K562 (cell line): ENCODE data around the gene TNF. TPM values are rescaled to one million over a fixed set of nuclear protein-coding genes. Genes with fewer than 3 reads are reported as not detected.
A peak's percentile ranks its signal among the peaks of the same experiment; 100 is the strongest.

Experiments used
- ASH1L ChIP-seq: fragments of 450-650 bp; IDR thresholded peaks from 2 replicates; pipeline ENCODE4 v1.6.1; 2018; ENCODE audit warnings: borderline replicate concordance, mild to moderate bottlenecking, low read depth; ENCODE audit not compliant: partially characterized antibody
- CEBPB ChIP-seq: fragments of 450-650 bp; IDR thresholded peaks from 2 replicates; pipeline ENCODE4 v1.6.1; 2016; ENCODE audit warnings: missing genetic modification characterization, missing compliant biosample characterization
- FOXA3 ChIP-seq, 2 experiments: fragments of 450-650 bp in 1 of 2; sonication (generic) in 1 of 2; formaldehyde crosslinking; IDR thresholded peaks in 1 of 2; conservative IDR thresholded peaks in 1 of 2; 2 replicates each; pipeline versions ENCODE4 v1.4.0 to v1.8.0; 2020 to 2022; ENCODE audit warnings: mild to moderate bottlenecking in 2 of 2, missing genetic modification reagents in 1 of 2
- OTX1 ChIP-seq: fragments of 450-650 bp; formaldehyde crosslinking; IDR thresholded peaks from 2 replicates; pipeline ENCODE4 v1.4.0; 2022; ENCODE audit warnings: mild to moderate bottlenecking
- PHF20 ChIP-seq: fragments of 450-650 bp; IDR thresholded peaks from 2 replicates; pipeline ENCODE4 v1.6.1; 2018; ENCODE audit not compliant: partially characterized antibody
- POU5F1 ChIP-seq: fragments of 150-350 bp; IDR thresholded peaks from 2 replicates; pipeline ENCODE4 v1.6.1; 2014; ENCODE audit warnings: borderline replicate concordance, low read length, low read depth, mild to moderate bottlenecking; ENCODE audit not compliant: partially characterized antibody
- SRSF7 ChIP-seq: fragments of 200-400 bp; formaldehyde crosslinking; optimal IDR thresholded peaks from 2 replicates; pipeline ENCODE3; 2017; ENCODE audit warnings: mild to moderate bottlenecking, low read depth, low read length
- ZNF717 ChIP-seq: fragments of 250-450 bp; sonication (Bioruptor Pico); IDR thresholded peaks from 2 replicates; pipeline ENCODE4 v1.5.0; 2021
- ZNF830 ChIP-seq: fragments of 250-450 bp; sonication (Bioruptor Pico); IDR thresholded peaks from 2 replicates; pipeline ENCODE4 v1.5.0; 2021; ENCODE audit warnings: mild to moderate bottlenecking
- polyA plus RNA-seq, 8 experiments: library from polyadenylated mRNA; depleted of rRNA in 4 of 8; stranded (reverse) in 5 of 8; unstranded in 3 of 8; fragments of >200 nt; fragmentation: Nextera tagmentation in 2 of 8; fragmentation: Illumina TruSeq in 1 of 8; extraction: Ambion mirVana in 2 of 8; extraction: Trizol in 1 of 8; gene quantifications; 2 replicates each; pipeline versions ENCODE4 v1.2.1 to v1.2.3, GENCODE V29; 2011 to 2014; ENCODE audit warnings: inconsistent platforms in 1 of 8, missing spikeins in 1 of 8
- total RNA-seq, 7 experiments: library from RNA; depleted of rRNA in 6 of 7; stranded (reverse); fragments of >200 nt in 6 of 7; fragmentation: Illumina TruSeq in 2 of 7; extraction: Trizol in 2 of 7; gene quantifications; 2 replicates each; pipeline versions ENCODE4 v1.2.1 to v1.2.3, GENCODE V29; 2011 to 2021; ENCODE audit warnings: low replicate concordance in 1 of 7
- TF ChIP-seq, protein P1 (sequence below): fragments of 250-450 bp; sonication (Bioruptor Pico); IDR thresholded peaks from 2 replicates; pipeline ENCODE4 v1.8.0; 2022; ENCODE audit warnings: inconsistent platforms
- TF ChIP-seq, protein P2 (sequence below): sonication (generic); formaldehyde crosslinking; IDR thresholded peaks from 2 replicates; pipeline ENCODE4 v1.8.0; 2022; ENCODE audit warnings: missing genetic modification reagents, mild to moderate bottlenecking, borderline replicate concordance

TNF gene
- total and polyA plus RNA-seq, 9 of the 15 experiments (the other 6 are each of a cell fraction or from before 2014, with no cell fraction given), result 0.08 to 0.40 TPM; not detected in 7

DNA sequence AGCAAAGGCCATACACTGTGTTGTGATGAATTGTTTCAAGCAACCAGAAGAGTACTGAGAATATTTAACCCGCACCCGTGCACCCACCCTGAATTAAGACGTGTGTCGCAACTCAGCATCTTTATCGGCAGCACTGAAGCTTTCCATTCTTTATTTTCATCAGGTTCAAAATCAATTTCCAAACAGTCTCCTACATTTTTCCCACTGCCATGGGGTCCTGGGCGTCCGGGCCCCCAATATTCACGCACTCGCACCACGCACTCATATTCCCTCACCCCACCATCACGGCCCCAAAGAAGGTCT, 5.0 kb downstream of the TNF start (continued):
- TF ChIP-seq SRSF7 (no peak), ZNF830 (CRISPR knock-in tag) (0 out of 2 replicates have a peak, but pooled peaks have one; percentile 37), POU5F1 (no peak), ASH1L (no peak), OTX1 (no peak), FOXA3 (CRISPR knock-in tag; conservative IDR thresholded peaks at IDR 0.05 in 1 of 2, IDR thresholded peaks at IDR 0.05 in 1 of 2) (no peak), CEBPB (tag) (peak; percentile 88), PHF20 (no peak), ZNF717 (CRISPR knock-in tag) (no peak)
- TF ChIP-seq, protein P1, sequence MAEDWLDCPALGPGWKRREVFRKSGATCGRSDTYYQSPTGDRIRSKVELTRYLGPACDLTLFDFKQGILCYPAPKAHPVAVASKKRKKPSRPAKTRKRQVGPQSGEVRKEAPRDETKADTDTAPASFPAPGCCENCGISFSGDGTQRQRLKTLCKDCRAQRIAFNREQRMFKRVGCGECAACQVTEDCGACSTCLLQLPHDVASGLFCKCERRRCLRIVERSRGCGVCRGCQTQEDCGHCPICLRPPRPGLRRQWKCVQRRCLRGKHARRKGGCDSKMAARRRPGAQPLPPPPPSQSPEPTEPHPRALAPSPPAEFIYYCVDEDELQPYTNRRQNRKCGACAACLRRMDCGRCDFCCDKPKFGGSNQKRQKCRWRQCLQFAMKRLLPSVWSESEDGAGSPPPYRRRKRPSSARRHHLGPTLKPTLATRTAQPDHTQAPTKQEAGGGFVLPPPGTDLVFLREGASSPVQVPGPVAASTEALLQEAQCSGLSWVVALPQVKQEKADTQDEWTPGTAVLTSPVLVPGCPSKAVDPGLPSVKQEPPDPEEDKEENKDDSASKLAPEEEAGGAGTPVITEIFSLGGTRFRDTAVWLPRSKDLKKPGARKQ, result no peak
- TF ChIP-seq, protein P2, sequence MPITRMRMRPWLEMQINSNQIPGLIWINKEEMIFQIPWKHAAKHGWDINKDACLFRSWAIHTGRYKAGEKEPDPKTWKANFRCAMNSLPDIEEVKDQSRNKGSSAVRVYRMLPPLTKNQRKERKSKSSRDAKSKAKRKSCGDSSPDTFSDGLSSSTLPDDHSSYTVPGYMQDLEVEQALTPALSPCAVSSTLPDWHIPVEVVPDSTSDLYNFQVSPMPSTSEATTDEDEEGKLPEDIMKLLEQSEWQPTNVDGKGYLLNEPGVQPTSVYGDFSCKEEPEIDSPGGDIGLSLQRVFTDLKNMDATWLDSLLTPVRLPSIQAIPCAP (CRISPR knock-in tag), result no peak
